Loucy (cell line): ENCODE data around the gene TMEM272.

ENCODE experiments used
- CTCF ChIP-seq: fragments of 200-600 bp; sonication (generic); conservative IDR thresholded peaks from 2 replicates; pipeline ENCODE4 v1.5.1; 2014; ENCODE audit warnings: mild to moderate bottlenecking, antibody characterized with exemption, low read length
- EZH2phosphoT487 ChIP-seq: fragments of 200-600 bp; IDR thresholded peaks from 2 replicates; pipeline ENCODE4 v1.6.1; 2018; ENCODE audit warnings: antibody characterized with exemption, mild to moderate bottlenecking, moderate library complexity, borderline replicate concordance

- TF ChIP-seq CTCF (no peak), EZH2phosphoT487 (no peak)
Observed at GRCh38 chr13:51873117-51873798, 28.3 kb upstream of the TMEM272 start.
